CD4-positive, alpha-beta T cell treated with Interferon gamma for 1 hour (primary cell): ENCODE results near the gene PPOX.
A peak's percentile ranks its signal among the peaks of the same experiment; 100 is the strongest.

Experiments
- DNase-seq: peaks from one replicate; pipeline ENCODE4 v3.0.0-alpha.2; 2020

The PPOX gene

DNA sequence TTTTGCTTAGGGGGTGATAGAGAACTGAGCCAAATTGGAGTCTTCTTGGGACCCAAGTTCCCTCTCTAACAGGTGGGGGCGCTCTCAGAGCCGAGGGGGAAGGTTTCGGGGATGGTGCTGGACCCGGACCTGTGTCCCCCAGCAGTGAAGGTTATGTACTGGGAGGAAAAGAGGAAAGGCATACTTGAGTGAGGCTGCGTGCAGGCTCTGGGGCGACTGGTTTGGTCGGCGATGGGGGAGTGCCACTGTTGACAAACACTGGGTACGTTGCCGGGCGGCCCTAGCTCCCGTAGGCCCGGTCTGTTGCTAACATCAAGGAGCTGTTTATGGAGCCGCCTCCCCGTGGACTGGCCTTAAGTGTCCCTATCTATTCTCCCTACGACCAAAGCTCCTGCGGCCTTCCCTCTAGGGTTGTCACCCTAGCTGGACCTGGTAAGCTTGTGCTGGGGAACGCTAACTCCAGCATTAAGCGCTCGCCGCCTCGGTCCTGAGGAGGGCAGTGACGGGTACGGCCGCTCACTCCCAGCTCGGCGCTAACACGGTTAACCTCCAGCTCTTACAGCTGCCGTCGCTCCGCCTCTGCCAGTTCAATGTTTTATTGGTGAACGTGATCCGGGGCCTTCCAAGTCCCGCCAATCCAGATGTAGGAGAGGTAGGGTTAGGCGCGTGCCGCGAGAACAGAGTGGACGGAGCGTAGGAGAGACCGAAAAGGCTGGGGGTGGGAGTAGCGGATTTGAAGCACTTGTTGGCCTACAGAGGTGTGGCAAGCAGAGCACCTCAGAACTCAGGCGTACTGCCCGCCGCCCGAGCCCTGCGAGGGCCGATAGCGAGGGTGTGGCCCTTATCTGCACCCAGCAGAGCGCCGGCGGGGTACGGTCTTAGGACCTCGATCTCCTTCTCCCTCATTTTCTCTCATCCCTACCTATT lies at the start of gene PPOX:
PPOX (plus strand) TSS at position 685 of the 927 bp plus-strand sequence. CDS start 422 bp downstream, outside the sequence.
- peak; percentile 93 for DNase-seq

DNA sequence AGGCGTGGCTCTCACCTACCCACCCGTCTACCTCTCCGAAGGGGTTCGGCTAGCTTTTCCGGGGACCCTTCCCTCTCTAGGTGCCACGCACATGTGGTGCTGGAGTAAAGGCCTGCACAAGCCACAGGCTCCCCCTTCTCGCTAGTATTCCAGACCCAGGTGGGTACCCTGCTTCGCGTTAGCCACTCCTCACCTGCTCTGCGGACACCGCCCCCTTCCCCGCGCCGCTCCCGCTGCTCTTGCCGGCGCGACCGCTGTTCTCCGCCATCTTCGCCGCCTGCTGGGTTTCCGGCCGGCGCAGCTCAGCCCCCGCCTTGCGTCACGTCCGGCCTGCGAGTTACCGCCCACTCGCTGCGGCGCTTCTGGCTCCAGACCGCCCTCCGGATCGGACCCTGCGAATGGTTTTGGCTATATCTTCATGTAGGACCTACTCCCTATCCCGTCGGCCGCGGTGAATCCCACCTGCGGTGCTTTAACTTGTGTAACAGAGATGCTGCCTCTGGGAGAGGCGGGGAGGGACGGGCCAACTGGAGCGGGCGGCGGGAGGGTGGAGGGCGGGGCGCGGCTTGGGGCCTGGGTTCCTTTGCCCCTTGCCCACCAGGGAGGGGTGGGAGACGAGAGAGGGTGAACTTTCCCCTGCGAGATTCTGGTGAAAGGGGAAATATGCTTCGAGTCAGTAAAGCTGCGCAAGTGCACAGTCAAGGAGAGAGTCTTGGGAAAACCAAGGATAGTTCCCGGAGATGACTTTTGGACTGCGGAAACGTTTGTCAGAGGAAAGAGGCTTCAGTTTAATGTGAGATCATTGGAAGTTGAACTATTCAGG lies 48.3 kb upstream of the PPOX start, which contains the start of the genes NIT1 and PFDN2:
NIT1 (plus strand) TSS at position 347 of the 823 bp plus-strand sequence; CDS start at position 419, 72 bp downstream.
PFDN2 (minus strand) TSS at position 279 of the 823 bp plus-strand sequence; CDS start at position 268, 11 bp downstream.
- peak; percentile 82 for DNase-seq

DNA sequence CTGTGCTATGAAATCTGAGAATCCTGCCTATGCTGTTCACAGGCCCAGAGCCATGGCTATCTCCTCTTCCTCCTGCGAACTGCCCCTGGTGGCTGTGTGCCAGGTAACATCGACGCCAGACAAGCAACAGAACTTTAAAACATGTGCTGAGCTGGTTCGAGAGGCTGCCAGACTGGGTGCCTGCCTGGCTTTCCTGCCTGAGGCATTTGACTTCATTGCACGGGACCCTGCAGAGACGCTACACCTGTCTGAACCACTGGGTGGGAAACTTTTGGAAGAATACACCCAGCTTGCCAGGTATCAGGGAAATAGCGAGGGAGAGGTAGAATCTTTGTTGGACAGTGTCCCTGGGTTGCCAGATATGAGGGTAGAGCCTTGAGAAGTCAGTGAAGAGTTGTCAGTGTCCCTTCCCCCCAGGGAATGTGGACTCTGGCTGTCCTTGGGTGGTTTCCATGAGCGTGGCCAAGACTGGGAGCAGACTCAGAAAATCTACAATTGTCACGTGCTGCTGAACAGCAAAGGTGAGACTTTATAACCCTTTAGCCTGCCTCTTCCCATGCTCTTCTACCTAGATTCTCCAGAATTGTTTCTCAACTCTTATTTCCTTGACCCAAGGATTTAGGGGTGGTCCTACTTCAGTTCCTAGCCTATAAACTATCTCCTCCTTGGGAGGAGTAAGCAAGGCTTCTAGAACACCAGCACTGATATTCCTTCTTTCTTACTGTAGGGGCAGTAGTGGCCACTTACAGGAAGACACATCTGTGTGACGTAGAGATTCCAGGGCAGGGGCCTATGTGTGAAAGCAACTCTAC lies 46.9 kb upstream of the PPOX start:
- peak; percentile 68 for DNase-seq

DNA sequence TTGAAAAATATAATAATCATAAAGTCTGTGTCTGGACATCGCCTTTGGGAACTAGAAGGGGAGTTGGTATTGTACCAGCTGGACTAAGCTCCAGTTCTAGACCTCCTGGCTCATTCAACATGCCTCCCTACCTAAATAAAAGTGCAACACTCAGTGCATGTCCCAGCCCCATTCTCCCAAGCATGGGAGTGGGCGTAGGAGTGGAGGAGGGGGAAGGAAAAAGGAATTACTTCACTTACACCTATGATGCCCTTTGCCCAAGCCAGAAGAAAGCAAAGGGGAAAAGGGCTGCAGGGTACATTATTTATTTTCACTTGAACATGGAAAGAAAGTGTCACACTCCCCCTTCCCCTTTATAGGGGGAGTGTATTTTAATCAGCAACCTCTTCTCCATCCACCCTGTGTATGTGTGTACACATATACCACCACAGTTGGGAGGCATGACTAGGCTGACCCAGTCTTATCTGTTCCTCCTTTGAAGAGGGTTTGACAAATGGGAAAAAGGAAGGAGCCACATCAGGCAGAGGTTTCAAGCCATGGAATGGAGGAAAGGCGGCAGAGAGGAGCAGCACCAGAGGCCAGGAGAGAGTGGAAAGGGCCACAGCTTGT lies 45.1 kb upstream of the PPOX start:
- DNase-seq: no peak

DNA sequence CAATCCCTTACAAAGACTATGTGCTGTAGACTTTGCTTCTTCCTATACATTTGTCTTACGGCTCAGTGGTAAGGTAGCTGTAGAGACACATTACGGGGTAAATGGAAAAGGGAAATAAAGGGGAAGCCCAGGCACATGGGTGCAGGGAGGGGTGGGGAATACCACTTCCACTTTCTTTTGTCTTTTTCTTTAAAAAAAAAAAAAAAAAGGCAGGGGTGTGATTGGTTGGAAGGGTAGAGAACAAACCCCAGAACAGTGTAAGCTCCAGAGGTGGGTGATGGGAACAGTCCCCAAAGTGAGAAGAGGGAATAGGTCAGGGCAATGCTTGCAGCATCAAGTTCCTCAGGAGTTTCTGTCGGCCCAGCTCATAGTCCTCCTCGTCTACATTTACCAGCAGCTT lies 44.4 kb upstream of the PPOX start:
- no peak for DNase-seq

DNA sequence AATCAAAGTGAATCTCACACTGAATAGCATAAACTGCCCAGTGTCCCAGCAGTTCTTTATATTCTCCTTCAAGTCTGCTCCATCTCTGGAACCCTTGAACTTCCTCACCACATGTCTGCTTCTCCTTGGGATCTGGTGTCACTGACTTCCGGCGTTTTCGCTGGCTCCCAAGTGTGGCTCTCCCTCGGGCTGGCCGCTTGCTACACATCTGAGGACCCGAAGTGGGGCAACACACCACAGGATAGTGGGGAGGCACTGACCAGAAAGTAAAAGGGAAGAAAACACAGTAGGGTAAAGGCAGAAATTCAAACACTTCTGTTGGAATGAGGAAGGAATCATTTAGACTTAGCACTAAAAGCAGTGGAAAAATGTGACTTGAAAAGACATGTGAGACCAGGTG lies 43.3 kb upstream of the PPOX start:
- no peak for DNase-seq

DNA sequence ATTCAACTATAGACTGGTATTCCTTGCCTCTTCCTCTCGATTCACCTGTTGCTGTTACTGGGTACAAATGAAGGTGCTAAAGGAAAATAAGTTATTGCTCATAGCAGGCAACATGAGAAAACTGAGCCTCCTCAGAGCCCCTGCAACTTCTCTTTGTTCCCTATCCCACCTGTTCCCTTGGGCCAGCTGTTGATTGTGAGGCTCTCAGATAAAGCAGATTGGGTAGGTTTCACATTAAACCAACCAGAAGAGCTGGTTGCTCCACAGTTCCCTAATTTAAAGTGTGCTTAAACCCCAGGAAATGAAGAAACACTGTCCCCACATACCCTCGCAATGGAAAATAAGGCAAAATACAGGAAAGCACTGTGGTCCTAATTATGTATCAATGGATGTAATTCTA lies 38.6 kb upstream of the PPOX start:
- no peak for DNase-seq

DNA sequence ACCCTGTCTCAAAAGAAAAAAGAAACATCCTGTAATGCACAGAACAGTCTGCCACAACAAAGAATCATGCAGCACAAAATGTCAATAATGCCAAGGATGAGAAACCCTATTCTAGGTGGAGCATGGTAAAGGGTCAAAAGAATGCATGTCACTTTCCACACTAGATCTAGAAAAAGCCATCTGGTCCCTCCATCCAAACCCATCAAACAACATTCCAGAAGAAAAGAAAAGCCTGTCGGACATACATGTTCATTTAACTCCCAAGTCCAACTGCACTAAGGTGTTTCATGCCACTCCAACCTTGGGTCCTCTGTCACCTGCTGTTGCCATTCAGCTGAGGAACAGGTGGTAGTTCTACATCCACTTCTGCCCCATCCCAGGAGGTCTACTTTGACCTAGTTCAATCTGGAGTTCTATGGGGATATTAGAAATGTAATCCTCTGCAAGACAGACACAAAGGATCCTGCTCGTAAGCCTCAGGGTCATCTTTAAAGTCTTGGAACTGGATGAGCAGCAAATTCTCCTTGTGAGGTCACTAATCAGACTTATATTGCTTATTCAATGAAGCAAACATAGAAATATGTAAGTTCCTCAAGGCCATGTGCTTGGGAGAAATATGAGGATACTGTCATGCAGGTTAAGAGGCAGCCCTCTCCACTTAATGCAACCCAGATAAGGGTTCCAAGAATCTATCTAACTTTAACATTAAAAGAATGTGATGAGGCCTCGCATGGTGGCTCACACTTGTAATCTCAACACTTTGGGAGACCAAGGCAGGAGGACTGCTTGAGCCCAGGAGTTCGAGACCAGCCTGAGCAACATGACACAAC lies 37.4 kb upstream of the PPOX start:
- DNase-seq: no peak

DNA sequence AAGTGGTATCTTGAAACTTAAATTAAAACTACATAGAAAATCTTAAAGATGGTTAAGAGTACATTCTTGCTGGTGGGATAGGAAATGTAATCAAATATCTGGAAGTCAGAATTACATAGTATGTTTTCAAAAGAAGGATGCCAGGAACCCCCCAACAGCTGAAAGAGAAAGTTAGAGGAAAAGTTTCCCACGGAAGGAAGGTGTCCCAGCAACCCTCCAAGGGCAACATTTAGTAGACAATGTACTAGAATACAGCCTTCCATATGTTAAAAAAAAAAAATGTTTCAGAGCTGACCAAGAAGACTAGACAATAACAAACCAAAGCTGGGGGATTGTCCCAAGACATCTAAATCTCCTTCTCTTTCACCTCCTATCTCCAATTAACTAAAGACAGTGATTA lies 36.0 kb upstream of the PPOX start:
- DNase-seq: no peak

DNA sequence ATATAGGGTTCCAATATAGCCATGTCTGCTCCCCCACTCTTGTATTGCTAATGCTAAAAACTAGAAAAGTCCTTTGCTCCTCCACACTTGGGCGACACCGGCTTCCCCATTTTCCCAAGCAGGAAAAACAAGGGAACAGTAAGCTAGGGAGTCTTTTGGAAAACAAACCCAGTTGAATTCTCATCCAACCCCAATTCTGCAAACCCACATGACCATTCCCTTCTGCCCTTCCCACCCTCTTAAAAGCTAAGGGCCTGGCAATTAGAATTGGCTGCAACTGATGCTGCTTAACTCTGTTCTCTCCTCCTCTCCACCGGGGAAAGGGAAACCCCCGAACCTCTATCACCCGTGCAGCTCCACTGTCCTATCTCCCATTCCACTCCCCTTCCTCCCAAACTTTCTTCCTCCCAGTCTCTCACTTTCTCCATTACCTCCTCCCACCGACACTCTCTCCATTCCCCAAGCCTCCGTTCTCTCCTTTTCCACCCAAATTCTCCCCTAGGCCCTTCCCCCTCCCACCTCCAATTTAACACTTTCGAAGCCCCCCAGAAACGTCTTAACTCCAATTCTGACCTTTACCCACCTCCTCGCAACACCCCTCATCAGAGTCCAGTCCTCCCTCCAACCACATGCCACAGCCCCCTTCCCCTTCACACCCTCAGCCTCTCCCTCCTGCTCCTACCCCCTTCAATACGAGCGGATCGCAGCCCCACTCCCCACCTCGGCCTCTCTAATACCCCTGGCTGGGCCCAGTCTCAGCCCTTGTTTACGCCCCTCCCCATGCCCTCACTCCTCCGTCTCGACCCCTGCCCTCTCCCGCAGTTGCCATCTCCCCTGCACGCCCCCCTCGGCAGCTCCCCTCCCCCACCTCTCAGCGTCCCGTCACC lies 34.5 kb upstream of the PPOX start:
- no peak for DNase-seq

DNA sequence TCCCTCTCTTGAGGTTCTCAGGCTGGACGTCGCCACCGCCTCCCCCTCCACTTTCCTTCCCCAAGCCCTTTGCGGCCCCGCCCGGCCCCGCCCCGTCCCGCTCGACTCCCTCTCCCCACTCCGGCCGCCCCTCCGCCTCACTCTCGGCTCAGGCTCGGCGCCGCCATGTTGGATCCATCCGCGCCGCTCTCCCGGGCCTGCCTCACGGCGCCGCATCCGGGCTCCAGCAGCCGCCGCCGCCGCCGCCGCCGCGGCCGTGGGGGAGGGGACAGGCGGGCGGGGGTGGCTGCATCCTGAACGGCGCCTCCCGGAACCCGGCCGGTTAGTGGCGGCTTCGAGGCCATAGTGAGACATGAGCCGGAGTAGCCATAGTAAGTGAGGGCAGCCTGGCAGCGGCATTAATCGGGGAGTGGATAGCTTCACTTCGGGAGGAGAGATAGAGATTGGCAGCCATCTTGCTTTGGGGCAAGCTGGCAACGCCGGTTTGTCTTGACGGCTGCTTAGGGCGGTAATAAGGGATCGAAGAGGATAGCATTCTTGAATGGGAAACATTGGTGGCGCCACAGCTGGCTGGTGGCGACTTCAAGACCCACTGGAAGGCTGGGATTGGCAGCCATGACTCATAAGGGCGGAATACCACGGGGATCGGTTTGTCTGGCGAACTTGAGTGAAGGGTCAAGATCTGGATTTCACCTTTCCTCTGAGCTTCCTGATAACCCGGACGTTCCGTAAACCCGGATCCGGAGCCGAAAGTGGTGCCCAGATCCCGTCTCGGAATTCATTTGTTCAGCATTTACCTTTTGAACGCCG lies 33.6 kb upstream of the PPOX start, which contains the start of gene DEDD:
DEDD (minus strand) TSS at position 258 of the 810 bp plus-strand sequence. CDS start 8,205 bp downstream, outside the sequence.
- DNase-seq: peak; percentile 95

DNA sequence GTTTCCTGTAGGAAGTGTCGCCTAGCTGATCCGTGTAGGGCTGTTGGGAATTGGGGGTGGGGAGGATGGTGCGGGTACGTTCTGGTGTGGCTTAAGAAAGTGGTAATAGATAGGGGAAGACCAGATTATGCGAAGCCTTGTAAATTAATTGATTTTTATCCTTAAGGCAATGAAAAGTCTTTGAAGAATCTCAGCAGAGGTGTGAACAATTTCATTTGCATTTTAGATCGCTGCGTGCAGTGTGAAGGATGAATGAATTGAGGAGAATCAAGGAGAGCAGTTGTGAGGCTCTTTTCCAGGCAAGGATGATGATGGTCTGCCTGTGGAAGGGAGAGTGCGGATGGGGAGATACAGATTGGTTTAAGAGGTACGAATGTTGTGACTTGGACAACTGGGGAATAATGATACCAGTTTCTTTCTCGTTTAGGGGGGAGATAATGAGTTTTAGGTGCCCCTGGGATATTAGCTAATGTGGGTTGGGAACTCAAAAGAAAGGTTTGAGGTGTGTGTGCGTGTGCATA lies 32.9 kb upstream of the PPOX start:
- no peak for DNase-seq

DNA sequence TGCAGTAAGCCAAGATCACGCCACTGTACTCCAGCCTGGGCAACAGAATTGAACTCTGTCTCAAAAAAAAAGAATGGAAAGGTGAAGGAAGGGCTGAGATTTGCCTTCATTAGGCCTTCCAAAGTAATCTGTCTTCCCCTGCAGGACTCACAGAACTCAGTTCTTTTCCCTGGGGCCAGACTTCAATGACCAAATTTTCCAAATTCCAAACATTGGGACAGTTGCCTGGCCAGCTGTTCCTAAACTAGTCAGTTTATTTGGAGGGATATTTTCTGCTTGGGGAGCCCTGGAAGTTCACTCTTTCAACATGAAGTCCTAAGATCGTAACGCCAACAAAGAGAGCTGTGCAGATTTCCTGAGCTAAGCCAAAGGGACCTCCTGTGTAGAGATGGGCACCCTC lies 28.3 kb upstream of the PPOX start:
- DNase-seq: no peak

DNA sequence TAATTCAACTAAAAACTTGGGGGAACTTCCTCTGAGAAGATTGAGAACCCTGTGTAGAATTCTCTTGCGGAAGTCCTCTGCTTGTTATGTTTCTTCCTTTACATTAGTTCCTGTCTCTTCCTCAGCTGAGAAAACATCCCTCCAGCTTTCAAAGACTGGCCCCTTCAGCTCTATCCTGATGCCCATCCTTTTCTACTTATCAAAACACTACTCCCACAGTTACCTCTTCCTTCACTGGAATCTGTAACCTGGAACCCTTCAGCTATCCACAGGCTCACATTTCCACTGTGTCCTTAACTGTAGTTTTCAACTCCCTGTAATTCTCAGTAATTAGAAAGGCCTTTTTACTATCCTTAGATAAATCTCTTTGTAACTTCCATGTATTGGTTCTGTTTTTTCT lies 27.8 kb upstream of the PPOX start:
- no peak for DNase-seq

DNA sequence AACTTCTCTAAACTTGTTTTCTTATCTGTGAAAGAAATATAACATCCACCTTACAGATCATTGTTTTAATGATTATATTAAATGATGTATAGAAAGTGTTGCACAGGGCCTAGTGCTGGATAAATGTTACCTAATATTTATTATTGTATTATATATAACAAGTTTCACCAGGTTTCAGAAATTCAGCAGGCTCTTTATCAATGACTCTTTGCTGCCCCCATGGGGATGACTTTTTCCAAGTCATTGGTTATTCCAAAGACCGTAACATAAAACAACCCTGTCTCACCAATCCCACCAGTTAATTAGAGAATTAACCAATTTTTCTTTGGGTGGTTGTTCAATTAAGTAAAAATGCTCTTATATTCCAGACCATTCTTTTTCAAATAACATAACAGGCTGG lies 26.5 kb upstream of the PPOX start:
- DNase-seq: peak; percentile 13

DNA sequence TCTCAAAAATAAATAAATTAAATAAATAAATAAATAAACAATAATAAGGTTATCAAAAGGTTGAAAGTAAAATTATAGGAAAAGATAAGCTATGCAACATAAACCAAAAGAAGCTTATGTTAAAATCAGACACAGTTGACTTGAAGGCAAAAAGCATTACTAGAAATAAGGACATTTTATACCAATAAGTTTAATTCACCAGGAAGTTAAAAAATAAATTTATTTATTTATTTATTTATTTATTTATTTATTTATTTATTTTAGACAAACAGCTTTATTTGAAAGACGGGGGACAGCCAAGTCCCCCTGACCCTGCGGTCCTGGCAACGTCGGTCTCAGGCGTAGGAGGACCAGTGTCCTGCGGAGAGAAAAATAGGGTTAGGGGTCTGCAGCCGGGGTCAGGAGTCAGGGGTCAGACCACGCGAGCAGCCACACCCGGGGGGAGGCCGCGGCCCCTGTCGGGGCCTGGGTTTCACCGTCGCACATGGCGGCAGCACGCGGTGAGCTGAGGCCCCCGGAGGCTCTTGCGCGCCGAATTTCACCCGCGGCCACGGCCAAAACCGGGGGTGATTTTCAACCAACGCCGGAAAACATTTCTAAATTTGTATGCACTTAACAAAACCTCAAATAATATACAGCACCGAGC lies 25.3 kb upstream of the PPOX start:
- no peak for DNase-seq

DNA sequence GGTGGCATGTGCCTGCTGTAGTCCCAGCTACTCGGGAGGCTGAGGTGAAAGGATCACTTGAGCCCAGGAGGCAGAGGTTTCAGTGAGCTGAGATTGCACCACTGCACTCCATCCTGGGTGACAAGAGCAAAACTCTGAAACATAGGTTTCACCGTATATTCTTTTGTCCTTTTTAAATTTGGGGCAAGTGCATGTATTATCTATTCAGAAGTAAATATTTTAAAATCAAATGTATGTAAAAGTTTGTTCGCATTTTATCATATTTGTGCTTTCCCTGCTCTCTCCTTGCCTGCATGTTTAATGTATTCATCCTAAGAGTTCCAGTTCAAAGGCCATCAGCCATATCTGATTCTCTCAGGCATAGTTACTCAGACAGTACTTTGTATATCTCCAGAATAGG lies 20.4 kb upstream of the PPOX start:
- no peak for DNase-seq

DNA sequence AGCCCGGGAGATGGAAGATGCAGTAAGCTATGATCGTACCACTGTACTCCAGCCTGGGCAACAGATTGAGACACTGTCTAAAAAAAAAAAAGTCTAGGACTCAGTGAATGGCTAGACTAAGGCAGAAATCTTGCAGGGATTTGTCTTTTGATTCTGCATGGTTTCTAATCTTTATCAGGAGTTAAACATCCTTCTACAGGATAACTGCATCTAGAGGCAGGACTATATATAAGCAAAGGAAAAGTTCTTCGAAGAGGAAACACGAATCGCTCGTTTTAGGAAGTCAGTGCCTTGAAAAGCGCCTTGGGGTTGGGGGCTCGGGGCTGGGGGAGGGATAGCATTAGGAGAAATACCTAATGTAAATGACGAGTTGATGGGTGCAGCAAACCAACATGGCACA lies 13.1 kb upstream of the PPOX start:
- no peak for DNase-seq
